Choroid plexus epithelial cell (primary cell): Measurements from ENCODE around the gene ZNF574.

Source experiments
- DNase-seq: peaks from one replicate; pipeline ENCODE4 v3.0.0-alpha.2; 2010; ENCODE audit warnings: low read depth
- H3K4me3 ChIP-seq: 2 replicates; pipeline ENCODE4 v1.5.1; 2011; ENCODE audit warnings: low read depth, mild to moderate bottlenecking, control low read depth, low read length, moderate library complexity
- TF ChIP-seq, protein P1 (sequence below): conservative IDR thresholded peaks from 2 replicates; pipeline ENCODE4 v1.5.1; 2011; ENCODE audit warnings: low read depth, mild to moderate bottlenecking, control low read depth, inconsistent platforms, low read length, moderate library complexity

ZNF574 gene

DNA sequence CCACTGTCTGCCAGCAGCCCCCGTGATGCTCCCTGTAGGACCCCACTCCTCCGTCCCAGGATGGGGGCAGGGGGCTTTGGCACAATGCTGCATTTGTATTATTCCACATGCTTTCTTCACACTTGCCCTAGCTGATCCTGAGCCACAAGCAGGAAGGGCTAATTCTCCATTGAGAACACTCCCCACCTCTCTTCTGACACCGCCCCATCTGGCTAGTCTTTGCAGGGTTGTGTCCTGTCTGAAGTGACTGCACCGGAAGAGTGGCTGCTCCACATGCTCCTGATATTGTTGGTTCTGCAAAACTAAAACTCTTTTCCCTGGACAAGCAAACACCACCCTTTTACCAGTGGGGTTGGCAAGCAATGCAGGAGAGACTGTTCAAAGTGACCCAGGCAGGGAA is 18.0 kb downstream of the ZNF574 start:
- DNase-seq = no peak
- H3K4me3 ChIP-seq = no peak overlapping the region
- TF ChIP-seq, protein P1, sequence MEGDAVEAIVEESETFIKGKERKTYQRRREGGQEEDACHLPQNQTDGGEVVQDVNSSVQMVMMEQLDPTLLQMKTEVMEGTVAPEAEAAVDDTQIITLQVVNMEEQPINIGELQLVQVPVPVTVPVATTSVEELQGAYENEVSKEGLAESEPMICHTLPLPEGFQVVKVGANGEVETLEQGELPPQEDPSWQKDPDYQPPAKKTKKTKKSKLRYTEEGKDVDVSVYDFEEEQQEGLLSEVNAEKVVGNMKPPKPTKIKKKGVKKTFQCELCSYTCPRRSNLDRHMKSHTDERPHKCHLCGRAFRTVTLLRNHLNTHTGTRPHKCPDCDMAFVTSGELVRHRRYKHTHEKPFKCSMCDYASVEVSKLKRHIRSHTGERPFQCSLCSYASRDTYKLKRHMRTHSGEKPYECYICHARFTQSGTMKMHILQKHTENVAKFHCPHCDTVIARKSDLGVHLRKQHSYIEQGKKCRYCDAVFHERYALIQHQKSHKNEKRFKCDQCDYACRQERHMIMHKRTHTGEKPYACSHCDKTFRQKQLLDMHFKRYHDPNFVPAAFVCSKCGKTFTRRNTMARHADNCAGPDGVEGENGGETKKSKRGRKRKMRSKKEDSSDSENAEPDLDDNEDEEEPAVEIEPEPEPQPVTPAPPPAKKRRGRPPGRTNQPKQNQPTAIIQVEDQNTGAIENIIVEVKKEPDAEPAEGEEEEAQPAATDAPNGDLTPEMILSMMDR = no peak

DNA sequence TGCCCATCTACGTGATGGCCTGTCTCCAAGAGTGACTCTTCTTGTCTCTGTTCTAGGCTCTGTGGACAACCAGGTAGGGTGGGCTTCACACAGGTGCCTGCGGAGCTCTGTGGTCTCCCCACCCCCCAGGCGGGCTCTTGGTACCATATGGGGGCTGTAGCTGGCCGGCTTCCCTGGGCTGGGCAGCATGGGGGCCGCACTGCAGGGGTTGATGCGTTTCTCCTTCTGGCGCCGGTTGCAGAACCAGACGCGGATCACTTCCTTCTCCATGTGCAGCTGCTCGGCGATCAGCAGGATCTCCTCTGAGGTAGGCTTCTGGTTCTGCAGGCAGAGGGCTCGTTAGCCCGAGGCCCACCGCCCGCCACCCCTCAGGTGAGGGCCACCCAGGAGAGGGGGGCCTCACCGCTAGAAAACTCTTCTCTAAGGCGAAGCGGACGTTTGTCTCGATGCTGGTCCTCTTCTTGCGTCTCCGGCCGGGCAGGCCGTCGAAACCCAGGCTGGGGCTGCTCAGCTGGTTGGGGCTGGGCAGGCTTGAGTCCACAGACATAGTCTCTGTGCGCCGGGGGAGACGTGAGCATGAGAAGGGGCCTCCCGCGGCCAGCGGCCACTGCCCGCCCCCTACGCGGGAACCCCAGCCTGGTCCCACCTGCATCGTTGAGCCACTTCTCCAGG is 19.3 kb downstream of the ZNF574 start:
- no peak for DNase-seq
- H3K4me3 ChIP-seq = no peak overlapping the region
- TF ChIP-seq, protein P1 = no peak

DNA sequence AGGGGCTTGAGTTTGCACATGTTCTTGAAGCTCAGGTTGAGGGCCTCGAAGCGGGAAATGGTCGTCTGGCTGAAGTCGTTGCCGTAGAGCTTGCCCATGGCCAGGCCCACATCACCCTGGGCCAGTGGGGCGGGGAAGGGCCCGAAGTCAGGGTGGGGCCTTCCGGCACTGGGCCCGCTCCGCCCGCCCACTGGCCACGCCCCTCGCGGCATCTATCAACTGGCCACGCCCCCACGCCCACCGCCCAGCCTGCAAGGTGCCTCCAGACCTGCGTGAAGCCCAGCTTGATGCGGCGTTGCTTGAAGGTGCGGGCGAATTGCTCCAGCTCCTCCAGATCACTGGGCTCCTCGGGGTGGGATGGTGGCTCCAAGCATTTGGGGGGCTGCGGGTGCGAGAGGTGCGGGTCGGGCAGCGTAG is 19.9 kb downstream of the ZNF574 start:
- no peak overlapping the region for H3K4me3 ChIP-seq
- TF ChIP-seq, protein P1 = no peak
- DNase-seq = no peak

DNA sequence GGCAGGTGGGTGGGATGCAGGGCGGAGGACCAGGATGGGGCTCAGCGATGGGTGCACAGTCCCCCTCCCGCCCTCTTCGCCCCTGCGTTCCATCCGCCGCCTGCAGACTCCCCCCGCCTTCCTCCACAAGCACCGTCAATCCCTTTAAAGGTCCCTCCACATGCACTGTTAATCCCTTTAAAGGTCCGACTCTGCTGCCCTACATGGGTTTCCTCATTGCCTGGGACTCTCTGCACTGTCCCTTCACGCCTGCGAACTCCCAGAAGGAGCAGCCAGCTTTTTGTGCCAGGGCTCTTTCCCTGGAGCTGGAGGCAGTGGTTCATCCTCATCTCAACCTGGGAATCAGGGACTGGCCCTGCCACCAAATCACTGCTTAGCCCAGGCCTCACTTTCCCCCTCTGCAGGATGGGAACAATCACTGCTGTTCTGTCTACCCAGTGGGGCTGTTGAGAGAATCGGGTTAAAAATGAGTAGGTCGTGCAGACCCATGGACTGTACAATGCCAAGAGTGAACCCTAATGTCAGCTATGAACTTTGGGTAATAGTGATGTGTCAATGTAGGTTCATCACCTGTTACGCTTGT is 20.4 kb downstream of the ZNF574 start:
- H3K4me3 ChIP-seq = no peak overlapping the region
- TF ChIP-seq, protein P1 = no peak
- DNase-seq = no peak

DNA sequence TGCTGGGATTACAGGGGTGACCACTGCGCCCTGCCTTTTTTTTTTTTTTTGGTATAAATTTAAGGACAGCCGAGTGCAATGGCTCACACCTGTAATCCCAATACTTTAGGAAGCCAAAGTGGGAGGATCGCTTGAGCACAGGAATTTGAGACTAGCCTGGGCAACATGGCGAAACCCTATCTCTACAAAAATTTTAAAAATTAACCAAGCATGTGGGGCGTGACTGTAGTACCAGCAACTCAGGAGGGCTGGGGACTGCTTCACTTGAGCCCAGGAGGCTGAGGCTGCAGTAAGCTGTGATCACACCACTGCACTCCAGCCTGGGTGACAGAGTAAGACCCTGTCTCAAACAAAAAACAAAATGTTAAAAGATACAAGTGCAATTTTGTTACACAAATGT is 21.5 kb downstream of the ZNF574 start:
- TF ChIP-seq, protein P1 = no peak
- H3K4me3 ChIP-seq = no peak overlapping the region
- no peak for DNase-seq

DNA sequence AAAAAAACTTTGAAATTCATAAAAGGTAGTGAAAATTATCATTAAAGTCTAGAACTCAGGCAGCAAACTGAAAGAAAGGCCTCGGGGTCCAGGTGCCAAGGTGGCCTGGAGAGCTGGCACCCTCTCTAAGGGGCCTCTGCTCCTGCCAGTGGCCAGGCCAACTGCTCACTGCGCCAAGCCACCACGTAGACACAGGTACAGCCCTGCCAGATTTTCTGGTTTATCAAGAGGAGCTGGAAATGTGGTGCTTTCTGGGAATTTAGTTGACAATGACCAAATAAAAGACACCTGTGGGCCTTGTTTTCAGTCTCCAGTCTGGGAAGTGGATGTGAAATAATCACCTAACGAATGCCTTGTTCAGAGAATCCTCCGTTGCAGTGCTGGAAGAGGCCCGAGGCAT is 22.8 kb downstream of the ZNF574 start:
- no peak for DNase-seq
- TF ChIP-seq, protein P1 = no peak

More for the DNA sequence above, 22.8 kb downstream of the ZNF574 start:
- no peak overlapping the region for H3K4me3 ChIP-seq
